NCI-H524 treated with DMSO at 0.1 percent for 48 hours (cell line): ENCODE measurements around the gene PPP2R3B.
"Not testable (repeated sequence)": the region's sequence is repeated elsewhere in the genome, so short reads cannot be mapped to it uniquely, and the experiment has no call there.

ENCODE experiments used
- DNase-seq: peaks from one replicate; lab custom pipeline; 2025; lab: John Stamatoyannopoulos, UW

PPP2R3B gene, protein sequence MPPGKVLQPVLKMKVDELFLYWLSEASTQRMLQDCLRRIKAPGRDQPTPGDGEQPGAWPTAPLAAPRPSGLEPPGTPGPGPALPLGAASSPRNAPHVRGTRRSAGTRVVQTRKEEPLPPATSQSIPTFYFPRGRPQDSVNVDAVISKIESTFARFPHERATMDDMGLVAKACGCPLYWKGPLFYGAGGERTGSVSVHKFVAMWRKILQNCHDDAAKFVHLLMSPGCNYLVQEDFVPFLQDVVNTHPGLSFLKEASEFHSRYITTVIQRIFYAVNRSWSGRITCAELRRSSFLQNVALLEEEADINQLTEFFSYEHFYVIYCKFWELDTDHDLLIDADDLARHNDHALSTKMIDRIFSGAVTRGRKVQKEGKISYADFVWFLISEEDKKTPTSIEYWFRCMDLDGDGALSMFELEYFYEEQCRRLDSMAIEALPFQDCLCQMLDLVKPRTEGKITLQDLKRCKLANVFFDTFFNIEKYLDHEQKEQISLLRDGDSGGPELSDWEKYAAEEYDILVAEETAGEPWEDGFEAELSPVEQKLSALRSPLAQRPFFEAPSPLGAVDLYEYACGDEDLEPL

DNA sequence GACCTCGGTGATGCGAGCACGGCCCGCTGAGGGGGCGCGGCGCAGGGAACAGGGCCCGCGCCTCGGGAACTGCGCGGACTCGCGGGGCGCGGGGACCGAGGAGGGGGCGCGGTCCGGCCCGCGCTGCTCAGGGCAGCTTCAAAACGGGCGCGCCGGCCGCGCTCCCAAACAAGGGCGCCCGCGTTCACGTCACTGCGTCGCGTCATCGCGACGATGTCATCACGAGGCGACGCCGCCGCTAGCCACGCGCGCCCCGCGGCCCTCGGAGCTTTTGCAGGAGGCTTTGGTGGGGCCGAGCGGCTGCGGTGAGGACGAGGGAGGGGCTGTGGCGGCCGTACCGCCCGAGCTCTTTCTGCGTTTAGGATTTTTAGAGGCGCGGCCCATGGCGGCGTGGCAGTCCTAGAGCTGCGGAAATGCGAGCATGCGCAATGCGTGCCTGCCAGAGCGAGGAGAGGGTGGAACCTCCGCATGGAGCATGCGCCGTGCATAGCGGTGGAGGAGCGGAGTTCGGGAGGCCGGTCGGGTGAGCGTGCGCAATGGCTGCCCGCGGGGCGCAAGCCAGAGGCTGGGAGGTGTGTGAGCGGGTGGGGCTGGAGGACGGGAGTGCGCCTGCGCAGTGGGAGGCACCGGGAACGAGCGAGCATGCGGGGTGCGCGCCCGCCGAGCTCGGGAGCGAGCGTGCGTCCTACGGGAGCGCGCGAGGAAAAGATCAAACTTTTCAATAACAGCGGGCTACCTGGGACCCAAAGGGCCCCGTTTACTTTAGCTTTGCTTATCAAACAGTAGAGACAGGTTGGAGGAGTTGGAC, at the start of gene PPP2R3B:
TSS of gene PPP2R3B (minus strand) at position 140 of the 808 bp plus-strand sequence. CDS start 216 bp downstream, outside the sequence.
- DNase-seq, result no peak

DNA sequence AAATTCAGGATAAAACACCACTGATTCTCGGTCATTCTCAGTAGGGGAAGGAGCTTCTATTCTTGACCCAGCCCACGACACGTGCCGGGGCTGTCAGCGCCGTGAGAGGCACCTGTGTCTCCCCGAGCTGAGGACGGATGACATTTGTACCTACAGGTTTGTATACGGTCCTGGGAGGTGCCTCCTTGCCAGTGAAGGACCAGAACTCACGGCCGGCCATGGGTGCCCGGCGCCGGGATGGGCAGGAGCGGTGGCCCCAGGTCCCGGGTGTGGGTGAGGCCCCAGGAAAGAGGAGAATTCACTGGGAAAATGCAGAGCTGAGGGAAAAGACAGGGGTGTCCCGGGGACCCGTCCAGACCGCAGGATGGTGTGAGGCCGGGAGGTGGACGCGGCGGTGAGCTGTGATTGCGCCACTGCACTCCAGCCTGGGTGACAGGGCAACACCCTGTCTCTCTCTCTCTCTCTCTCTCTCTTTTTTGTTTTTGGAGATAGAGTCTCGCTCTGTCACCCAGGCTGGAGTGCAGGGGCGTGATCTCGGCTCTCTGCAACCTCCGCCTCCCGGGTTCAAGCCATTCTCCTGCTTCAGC, 48.9 kb upstream of the PPP2R3B start:
- no peak for DNase-seq

DNA sequence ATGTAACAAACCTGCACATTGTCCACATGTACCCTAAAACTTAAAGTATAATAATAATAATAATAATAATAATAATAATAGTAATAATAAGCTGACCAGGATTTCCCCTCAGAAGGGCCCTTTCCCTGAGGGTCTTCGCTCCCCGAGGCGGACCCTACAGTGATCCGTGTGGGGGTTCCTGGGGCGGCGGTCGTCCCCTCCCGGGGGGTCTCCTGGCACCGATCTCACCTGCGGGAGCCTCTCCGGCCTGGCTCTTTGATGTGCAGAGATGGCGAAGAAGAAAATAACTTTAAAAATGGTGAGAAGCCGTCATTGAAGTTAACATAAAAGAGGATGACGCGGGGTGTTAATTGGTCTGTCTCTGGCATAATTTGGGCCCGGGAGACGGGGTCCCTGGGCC, 48.2 kb upstream of the PPP2R3B start:
- DNase-seq, result no peak

DNA sequence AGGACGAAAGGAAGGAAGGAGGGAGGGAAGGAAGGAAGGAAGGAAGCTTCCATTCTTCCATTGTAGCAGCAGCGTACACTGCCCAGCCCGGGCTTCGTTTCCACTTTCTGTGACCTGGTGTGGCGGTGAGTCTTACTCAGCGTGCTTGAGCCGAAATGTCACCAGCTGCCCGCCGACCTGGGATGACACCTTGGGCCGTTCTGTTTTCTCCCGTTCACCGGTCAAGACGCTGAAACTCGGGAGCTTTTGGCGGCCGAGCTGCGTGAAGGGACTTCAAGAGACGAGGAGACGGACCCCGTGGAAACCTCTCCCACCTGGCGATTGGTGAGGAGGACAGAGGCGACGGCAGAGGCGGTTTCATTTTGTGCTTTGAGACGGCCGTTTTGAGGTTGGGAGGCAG, 47.1 kb upstream of the PPP2R3B start:
- no peak for DNase-seq

DNA sequence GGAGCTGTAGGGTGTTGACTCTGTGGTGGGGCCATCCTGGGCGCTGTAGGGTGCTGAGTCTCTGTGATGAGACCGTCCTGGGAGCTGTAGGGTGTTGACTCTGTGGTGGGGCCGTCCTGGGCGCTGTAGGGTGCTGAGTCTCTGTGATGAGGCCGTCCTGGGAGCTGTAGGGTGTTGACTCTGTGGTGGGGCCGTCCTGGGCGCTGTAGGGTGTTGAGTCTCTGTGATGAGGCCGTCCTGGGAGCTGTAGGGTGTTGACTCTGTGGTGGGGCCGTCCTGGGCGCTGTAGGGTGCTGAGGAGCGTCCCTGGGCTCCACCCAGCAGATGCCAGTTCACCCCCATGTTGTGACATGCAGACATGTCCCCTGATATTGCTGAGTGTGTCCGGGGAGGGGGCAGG, 46.0 kb upstream of the PPP2R3B start:
- not testable (repeated sequence) for DNase-seq

DNA sequence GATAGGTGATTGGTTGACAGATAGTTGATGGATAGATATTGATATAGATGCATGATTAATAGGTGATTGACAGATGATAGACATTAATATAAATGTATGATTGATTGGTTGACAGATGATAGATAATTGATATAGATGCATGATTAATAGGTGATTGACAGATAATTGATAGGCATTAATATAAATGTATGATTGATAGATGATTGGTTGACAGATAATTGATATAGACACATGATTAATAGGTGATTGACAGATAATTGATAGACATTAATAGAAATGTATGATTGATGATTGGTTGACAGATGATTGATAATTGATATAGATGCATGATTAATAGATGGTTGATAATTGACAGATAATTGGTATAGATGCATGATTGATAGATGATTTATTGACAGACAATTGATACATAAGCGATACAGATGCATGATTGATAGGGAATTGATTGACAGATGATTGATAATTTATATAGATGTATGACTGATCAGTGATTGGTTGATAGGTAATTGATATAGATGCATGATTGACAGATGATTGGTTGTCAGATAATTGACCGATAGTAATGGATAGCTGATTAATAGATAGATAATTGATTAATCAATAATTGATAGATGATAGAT, 44.9 kb upstream of the PPP2R3B start:
- no peak for DNase-seq

DNA sequence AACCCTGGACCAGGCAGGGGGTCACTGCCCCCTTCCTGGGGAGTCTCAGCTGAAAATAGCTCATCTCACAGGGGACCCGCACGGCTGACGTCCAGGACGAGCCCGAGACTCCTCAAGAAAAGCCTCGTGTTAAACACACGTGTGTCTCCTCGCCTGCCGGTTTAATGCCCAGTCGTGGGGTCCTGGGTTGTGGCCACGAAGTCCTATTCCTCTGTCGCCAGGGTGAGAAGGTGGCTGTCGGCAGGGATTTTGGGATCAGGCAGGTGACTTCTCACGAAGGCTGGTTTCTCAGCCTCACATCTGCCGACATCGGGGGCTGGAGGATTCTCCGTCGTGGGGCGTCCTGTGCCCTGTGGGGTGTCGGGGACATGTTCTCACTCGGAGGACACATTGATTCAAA, 44.3 kb upstream of the PPP2R3B start:
- no peak for DNase-seq

DNA sequence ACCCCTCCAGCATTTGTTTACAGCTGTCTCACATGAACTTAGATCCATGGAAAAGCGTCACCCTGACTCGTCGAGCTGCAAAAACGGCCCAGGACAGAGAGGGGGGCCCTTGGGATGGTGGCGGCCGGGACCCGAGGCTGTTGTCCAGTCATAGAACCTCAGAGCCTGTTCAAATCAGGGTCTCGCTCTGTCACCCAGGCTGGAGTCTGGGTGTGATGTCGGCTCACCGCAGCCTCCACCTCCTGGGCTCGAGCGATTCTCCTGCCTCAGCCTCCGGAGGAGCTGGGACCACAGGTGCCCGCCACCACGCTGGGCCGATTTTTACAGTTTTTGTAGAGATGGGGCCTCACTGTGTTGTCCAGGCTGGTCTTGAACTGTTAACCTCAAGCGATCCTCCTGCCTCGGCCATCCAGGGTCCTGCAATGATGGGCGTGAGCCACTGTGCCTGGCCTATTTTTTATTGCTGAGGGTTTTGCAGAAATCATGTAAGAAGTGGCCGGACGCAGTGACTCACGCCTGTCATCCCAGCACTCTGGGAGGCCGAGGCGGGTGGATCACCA, 42.6 kb upstream of the PPP2R3B start:
- DNase-seq, result no peak

DNA sequence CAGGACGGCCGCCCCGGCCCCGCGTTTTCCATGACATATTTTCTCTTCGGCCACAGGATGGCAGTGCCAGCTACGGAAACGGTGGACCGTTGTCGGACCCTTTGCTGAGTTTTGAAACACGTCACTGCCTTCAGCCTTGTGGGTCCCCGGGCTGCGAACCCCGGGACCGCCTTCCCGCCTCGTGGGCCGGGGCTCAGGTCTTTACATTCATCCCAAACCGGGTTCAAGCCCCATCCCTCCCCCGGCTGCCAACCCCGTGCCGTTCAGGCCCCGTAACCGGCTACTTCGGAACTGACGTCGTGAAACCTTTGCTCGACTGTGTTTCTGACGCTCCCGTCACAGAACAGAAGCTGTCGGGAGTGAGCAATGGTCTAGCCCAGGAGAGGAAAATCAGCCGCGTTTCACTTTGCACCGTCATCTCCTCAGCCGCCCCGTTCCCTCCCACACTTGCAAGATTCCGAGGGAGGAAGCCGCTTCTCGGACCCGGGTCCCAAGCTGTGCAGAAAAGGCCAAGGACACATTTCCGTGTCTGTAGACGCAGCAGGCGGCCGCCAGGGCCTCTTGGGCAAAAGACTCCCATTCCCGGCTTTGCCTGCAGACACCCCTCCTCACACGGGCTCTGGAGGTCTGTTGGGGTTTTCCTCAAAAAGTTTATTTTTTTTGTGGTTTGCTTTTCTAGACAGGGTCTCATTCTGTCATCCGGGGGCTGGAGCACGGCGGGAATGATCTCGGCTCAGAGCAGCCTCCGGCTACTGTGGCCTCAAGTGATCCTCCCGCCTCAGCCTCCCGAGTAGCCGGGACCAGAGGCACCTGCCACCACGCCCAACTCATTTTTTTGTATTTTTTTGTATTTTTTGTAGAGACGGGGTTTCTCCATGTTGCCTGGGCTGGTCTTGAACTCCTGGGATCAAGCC, 41.4 kb upstream of the PPP2R3B start:
- no peak for DNase-seq

DNA sequence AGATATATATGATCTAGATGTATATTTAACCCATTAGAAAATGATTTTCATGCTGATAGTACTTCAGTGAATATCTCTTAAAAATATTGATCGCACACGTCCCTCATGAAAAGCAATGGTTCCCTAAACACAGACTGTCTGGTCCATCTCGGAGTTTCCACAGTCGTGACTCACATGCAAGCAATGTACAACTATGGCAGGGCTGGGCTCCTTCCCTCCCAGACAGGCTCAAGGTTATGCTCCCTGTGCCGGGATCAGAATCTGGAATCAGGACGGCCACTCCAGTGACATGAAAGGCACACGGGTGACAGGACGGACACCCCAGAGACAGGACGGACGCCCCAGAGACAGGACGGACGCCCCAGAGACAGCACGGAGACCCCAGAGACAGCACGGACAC, 40.2 kb upstream of the PPP2R3B start:
- DNase-seq, result no peak

DNA sequence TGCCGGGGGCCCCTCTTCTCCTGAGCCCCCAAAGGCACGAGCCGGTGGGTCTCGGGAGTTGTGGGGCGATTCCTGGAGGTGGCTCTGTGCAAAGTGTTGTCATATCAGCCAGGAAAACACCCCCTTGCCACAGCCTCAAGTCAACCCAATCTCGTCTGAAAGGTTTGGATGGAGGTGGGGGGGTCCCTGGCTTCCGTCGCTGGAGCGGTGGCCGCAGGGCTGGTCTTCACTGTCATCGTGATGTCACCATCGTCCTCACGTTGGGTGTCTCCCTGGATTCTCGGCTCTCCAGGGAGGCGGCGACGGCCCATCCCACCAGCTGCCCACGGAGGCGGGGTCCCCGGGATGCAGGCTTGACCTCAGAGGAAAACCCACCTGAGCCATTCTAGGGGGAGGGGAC, 38.3 kb upstream of the PPP2R3B start:
- no peak for DNase-seq

DNA sequence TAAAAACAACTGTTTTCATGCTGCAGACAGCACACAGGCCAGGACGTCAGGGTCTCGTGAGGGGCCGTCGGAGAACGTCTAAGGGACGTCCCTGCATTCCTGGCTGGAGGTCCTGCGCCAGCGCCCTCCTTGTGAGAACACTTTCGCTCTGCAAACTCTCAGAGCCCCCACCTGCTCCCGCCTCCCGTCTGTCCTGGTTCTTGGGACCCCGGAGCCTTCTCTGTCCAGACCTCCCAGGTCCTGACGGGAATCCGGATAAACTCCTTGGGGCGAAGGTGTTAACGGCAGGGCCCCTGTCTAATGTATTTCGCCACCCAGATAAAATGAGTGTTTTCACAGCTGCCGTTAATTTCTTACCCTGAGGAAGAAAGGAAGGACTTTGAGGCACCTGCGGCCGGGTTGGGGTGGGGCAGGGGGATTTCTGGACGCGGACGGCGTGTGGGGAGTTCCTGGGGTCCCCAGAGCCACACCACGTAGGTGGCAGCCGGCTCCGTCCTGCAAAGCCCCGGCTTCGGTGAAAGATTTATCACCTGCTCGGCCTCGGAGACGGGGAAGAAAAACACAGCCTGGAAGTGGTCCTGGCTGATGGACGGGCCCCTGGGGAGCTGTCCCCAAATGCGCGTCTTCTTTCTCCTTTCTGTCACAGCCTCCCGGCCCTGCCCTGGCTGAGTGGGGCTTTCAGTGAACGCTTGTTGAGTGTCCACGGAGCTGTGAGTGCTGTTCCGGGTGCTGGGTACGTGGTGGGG, 35.1 kb upstream of the PPP2R3B start:
- DNase-seq, result no peak

DNA sequence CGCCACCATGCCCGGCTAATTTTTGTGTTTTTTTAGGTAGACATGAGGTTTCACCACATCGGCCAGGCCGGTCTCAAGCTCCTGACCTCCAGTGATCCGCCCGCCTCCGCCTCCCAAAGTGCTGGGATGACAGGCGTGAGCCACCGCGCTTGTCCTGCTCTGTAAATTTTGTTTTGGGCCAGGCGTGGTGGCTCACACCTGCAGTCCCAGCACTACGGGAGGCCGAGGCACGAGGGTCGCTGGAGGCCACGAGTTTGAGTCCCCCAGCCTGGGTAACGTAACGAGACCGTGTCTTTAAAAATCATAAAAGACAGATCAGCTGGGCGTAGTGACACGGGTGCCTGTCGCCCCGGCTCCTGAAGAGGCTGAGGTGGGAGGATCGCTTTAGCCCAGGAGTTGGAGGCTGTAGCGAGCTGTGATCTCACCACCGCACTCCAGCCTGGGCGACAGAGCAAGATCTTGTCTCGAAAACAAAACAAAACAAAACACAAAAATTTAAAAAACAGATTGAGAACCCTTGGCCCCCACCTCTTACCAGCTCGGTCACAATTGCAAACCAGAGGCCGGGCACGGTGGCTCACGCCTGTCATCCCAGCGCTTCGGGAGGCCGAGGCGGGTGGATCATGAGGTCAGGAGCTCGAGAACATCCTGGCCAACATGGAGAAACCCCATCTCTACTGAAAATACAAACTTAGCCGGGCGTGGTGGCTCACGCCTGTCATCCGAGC, 34.0 kb upstream of the PPP2R3B start:
- DNase-seq, result no peak

DNA sequence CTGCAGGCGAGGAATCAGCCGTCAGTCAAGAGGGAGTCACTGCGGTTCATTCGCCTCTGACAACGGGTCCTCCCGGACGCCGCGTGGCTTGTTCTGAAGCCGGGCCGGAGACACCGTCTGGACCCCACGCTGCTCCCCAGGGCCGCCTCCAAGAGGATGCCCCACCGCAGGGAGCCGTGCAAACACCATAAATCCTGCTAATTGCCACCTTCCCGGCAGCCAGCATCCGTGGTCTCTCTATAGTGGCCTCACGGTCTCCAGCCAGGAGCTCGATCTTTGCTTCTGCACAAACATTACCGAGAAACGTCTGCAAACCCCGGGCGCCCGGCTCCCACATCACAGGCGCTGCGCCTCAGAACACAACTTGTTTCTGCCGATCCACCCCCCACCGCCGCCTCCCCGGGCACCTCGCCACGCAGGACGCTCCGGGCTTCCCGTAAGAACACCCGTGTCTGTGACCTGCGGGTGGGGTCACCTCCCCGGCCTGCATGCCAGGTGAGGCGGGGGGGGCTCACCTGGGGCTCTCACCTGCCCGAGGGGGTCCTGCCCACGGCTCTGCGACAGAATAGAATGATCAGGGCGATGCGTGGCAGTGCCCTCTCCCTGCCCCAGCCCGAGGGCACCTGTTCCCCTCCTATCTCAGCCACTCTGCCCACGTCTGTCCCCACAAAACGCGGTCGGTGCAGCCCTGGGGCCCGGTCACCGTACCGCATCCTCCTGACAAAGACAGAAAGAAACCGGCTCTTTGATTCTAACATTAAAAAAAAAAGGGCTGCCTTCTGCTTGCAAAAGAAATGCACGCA, 32.4 kb upstream of the PPP2R3B start:
- no peak for DNase-seq

DNA sequence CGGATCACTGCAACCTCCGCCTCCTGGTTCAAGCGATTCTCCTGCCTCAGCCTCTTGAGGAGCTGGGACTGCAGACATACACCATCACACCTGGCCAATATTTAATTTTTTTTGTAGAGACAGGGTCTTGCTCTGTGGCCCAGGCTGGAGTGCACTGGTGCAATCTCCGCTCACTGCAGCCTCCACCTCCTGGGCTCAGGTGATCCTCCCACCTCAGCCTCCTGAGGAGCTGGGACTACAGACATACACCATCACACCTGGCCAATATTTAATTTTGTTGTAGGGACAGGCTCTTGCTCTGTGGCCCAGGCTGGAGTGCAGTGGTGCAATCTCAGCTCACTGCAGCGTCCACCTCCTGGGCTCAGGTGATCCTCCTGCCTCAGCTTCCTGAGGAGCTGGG, 28.8 kb upstream of the PPP2R3B start:
- DNase-seq, result not testable (repeated sequence)

DNA sequence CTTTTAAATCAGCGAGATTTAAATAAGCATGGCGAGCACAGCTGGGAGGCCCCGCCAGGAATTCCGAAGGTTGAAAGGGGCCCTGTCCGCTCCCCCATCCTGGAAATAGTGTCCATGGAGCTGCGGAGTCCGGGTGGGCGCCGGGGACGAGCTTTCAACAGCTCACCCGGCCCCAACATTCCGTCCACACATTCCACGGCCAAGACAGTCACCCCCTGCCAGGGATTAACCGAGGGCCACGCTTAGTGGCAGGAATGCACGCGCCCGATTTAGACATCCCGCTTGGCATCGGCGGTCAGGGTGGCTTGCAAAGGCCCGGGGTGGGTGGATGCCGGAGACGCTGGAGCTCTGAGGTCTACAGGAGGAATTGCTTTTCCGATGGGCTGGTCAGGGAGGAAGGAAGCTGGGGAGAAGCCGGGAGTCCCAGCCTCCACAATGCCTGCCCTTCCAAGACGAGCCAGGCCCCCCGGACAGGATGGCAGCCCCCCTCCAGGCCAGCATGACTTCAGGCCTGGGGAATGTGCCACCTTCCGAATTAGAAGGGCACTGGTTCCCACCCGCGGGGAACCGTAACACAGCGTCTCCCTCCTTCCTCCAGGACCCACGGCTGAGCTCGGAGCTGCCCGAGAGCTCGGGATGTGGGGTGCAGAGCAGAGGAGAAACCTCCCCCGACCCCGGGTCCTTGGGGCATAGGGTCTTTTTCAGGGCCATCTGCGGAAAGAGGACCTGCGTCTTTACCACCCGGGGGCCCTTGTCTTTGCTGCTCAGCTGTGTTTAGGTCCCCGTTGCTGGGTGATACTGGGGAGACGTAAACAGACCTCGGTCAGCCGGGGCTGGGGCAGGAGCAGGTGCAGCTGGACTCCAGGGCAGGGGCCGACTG, 26.9 kb upstream of the PPP2R3B start:
- no peak for DNase-seq

DNA sequence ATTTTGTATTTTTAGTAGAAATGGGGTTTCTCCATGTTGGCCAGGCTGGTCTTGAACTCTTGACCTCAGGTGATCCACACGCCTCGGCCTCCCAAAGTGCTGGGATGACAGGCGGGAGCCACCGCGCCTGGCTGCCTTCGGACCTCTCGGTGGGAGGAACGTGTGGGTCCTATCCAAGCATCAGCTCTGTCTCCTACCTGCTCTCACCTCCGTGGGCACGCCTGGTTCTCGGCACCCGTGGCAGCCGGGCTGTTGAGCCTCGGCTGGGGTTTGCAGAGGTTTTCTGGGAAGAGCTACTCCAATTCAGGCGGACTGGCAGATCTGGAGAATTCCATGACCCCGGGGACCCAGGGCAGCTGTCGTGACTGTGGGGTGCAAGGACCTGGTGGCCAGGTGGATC, 23.6 kb upstream of the PPP2R3B start:
- DNase-seq, result no peak
